ENCODE measurements around the gene GSG1.
"Not testable (repeated sequence)": the region's sequence is repeated elsewhere in the genome, so short reads cannot be mapped to it uniquely, and the experiment has no call there.

The GSG1 gene

GRCh38 chr12:13044002-13044905 is 59.2 kb downstream of the GSG1 start, which contains the start of gene FAM234B:
TSS of gene FAM234B (plus strand) at chr12:13044381. CDS start at chr12:13044404, 23 bp downstream.
- Histone ChIP-seq H3K36me3 (ENCODE audit: insufficient read depth, insufficient read length, low read length) (no peaks in the 10 kb centered on the region), H3K9me3 (ENCODE audit: insufficient read depth, low read length) (0 out of 2 replicates have a peak, but pooled peaks cover 7% of the 10 kb centered on the region), H3K4me1 (ENCODE audit: insufficient read depth, insufficient read length) (peaks cover 6% of the 10 kb centered on the region), H3K27me3 (ENCODE audit: insufficient read depth, insufficient read length) (peaks cover 10% of the 10 kb centered on the region), H3K4me3 (ENCODE audit: insufficient read length, low read depth) (peak within 1 kb of the TSS; percentile 92), H3K9ac (ENCODE audit: insufficient read length, low read depth) (peak within 1 kb of the TSS; percentile 93)
- TF ChIP-seq YY1 (IDR thresholded peaks at IDR 0.05; ENCODE audit: insufficient read depth, insufficient read length) (peak; percentile 89), ZNF274 (IDR thresholded peaks at IDR 0.05; ENCODE audit: low read depth, low read length) (no peak)
- DNase-seq (ENCODE audit: low read depth, low spot score) = peak; percentile 84

- Histone ChIP-seq H3K9ac (ENCODE audit: insufficient read length, low read depth) (no peak overlapping the region), H3K9me3 (ENCODE audit: insufficient read depth, low read length) (no peaks in the 10 kb centered on the region), H3K4me1 (ENCODE audit: insufficient read depth, insufficient read length) (peaks cover 6% of the 10 kb centered on the region), H3K4me3 (ENCODE audit: insufficient read length, low read depth) (no peak overlapping the region), H3K36me3 (ENCODE audit: insufficient read depth, insufficient read length, low read length) (no peaks in the 10 kb centered on the region), H3K27me3 (ENCODE audit: insufficient read depth, insufficient read length) (peaks cover 10% of the 10 kb centered on the region)
- DNase-seq (ENCODE audit: low read depth, low spot score) = no peak
- TF ChIP-seq ZNF274 (IDR thresholded peaks at IDR 0.05; ENCODE audit: low read depth, low read length) (no peak), SUZ12 (IDR thresholded peaks at IDR 0.05; ENCODE audit: extremely low read depth, insufficient read depth, insufficient read length) (no peak), YY1 (IDR thresholded peaks at IDR 0.05; ENCODE audit: insufficient read depth, insufficient read length) (no peak)
Observed at GRCh38 chr12:13042666-13043230, 60.7 kb downstream of the GSG1 start.

- TF ChIP-seq YY1 (IDR thresholded peaks at IDR 0.05; ENCODE audit: insufficient read depth, insufficient read length) = no peak
- no peak for TF ChIP-seq ZNF274 (IDR thresholded peaks at IDR 0.05; ENCODE audit: low read depth, low read length)
- TF ChIP-seq SUZ12 (IDR thresholded peaks at IDR 0.05; ENCODE audit: extremely low read depth, insufficient read depth, insufficient read length) = no peak
- peaks cover 10% of the 10 kb centered on the region for H3K27me3 ChIP-seq (ENCODE audit: insufficient read depth, insufficient read length)
Observed at GRCh38 chr12:13041224-13041623, 62.2 kb downstream of the GSG1 start.

GRCh38 chr12:13039328-13039956 is 64.0 kb downstream of the GSG1 start:
- Histone ChIP-seq H3K27me3 (ENCODE audit: insufficient read depth, insufficient read length) (peaks cover 10% of the 10 kb centered on the region), H3K4me3 (ENCODE audit: insufficient read length, low read depth) (no peak overlapping the region), H3K9ac (ENCODE audit: insufficient read length, low read depth) (no peak overlapping the region), H3K36me3 (ENCODE audit: insufficient read depth, insufficient read length, low read length) (no peaks in the 10 kb centered on the region), H3K4me1 (ENCODE audit: insufficient read depth, insufficient read length) (peaks cover 3% of the 10 kb centered on the region), H3K9me3 (ENCODE audit: insufficient read depth, low read length) (no peaks in the 10 kb centered on the region)
- no peak for DNase-seq (ENCODE audit: low read depth, low spot score)
- no peak for TF ChIP-seq YY1 (IDR thresholded peaks at IDR 0.05; ENCODE audit: insufficient read depth, insufficient read length)

More at GRCh38 chr12:13041224-13041623, 62.2 kb downstream of the GSG1 start:
- H3K9me3 ChIP-seq (ENCODE audit: insufficient read depth, low read length) = no peaks in the 10 kb centered on the region
- DNase-seq (ENCODE audit: low read depth, low spot score) = no peak
- no peak overlapping the region for H3K9ac ChIP-seq (ENCODE audit: insufficient read length, low read depth)
- no peaks in the 10 kb centered on the region for H3K36me3 ChIP-seq (ENCODE audit: insufficient read depth, insufficient read length, low read length)
- H3K4me3 ChIP-seq (ENCODE audit: insufficient read length, low read depth) = no peak overlapping the region
- H3K4me1 ChIP-seq (ENCODE audit: insufficient read depth, insufficient read length) = peaks cover 6% of the 10 kb centered on the region

- H3K9ac ChIP-seq (ENCODE audit: insufficient read length, low read depth) = no peak overlapping the region
- H3K36me3 ChIP-seq (ENCODE audit: insufficient read depth, insufficient read length, low read length) = no peaks in the 10 kb centered on the region
- no peak overlapping the region for H3K4me3 ChIP-seq (ENCODE audit: insufficient read length, low read depth)
- no peaks in the 10 kb centered on the region for H3K4me1 ChIP-seq (ENCODE audit: insufficient read depth, insufficient read length)
- TF ChIP-seq SUZ12 (IDR thresholded peaks at IDR 0.05; ENCODE audit: extremely low read depth, insufficient read depth, insufficient read length) (no peak), ZNF274 (IDR thresholded peaks at IDR 0.05; ENCODE audit: low read depth, low read length) (no peak), YY1 (IDR thresholded peaks at IDR 0.05; ENCODE audit: insufficient read depth, insufficient read length) (no peak)
- no peak for DNase-seq (ENCODE audit: low read depth, low spot score)
- no peaks in the 10 kb centered on the region for H3K9me3 ChIP-seq (ENCODE audit: insufficient read depth, low read length)
- H3K27me3 ChIP-seq (ENCODE audit: insufficient read depth, insufficient read length) = peaks cover 3% of the 10 kb centered on the region
Observed at GRCh38 chr12:13038491-13039161, 64.8 kb downstream of the GSG1 start.

GRCh38 chr12:13036881-13037280 is 66.6 kb downstream of the GSG1 start:
- no peak overlapping the region for H3K9ac ChIP-seq (ENCODE audit: insufficient read length, low read depth)
- no peak overlapping the region for H3K4me3 ChIP-seq (ENCODE audit: insufficient read length, low read depth)
- peaks cover 3% of the 10 kb centered on the region for H3K9me3 ChIP-seq (ENCODE audit: insufficient read depth, low read length)
- TF ChIP-seq YY1 (IDR thresholded peaks at IDR 0.05; ENCODE audit: insufficient read depth, insufficient read length) (no peak), ZNF274 (IDR thresholded peaks at IDR 0.05; ENCODE audit: low read depth, low read length) (no peak), SUZ12 (IDR thresholded peaks at IDR 0.05; ENCODE audit: extremely low read depth, insufficient read depth, insufficient read length) (no peak)
- H3K27me3 ChIP-seq (ENCODE audit: insufficient read depth, insufficient read length) = no peaks in the 10 kb centered on the region
- DNase-seq (ENCODE audit: low read depth, low spot score) = no peak
- no peaks in the 10 kb centered on the region for H3K4me1 ChIP-seq (ENCODE audit: insufficient read depth, insufficient read length)
- no peaks in the 10 kb centered on the region for H3K36me3 ChIP-seq (ENCODE audit: insufficient read depth, insufficient read length, low read length)

GRCh38 chr12:13035335-13035734 is 68.1 kb downstream of the GSG1 start:
- H3K4me1 ChIP-seq (ENCODE audit: insufficient read depth, insufficient read length); H3K36me3 ChIP-seq (ENCODE audit: insufficient read depth, insufficient read length, low read length); H3K4me3 ChIP-seq (ENCODE audit: insufficient read length, low read depth); DNase-seq (ENCODE audit: low read depth, low spot score); H3K27me3 ChIP-seq (ENCODE audit: insufficient read depth, insufficient read length); H3K9ac ChIP-seq (ENCODE audit: insufficient read length, low read depth); H3K9me3 ChIP-seq (ENCODE audit: insufficient read depth, low read length): not testable (repeated sequence)
